Measurements from ENCODE around the gene HOMER1. TPM values are rescaled to one million over a fixed set of nuclear protein-coding genes. Genes with fewer than 3 reads are reported as not detected.
"Not testable (repeated sequence)": the region's sequence is repeated elsewhere in the genome, so short reads cannot be mapped to it uniquely, and the experiment has no call there.

The HOMER1 gene
- total RNA-seq, 2 experiments from 2014 or later, result 1.2 to 1.9 TPM

DNA sequence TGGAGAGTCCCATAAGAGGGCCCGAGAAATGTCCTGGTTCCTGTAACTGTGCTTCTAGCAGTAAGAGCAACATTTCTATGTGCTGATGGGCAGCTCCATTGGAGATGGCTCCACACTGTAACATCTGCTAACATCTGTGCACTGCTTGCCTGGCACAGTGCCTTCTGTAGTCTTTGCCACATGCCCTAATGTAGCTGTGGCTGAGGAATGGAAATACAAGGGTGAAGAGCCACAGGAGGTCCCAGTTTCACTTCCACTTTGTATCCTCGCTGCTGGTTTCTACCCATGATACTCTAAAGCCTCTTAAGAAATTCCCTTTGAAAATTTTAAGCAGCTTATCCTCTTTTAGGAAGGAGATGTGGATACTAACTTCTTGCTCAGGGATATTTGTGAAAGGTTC is 97.4 kb downstream of the HOMER1 start:
- no peak overlapping the region for H3K4me3 Mint-ChIP-seq
- H3K27ac Mint-ChIP-seq, result no peak overlapping the region
- H3K4me1 Mint-ChIP-seq, result peaks cover 5% of the 10 kb centered on the region
- DNase-seq, result no peak
- ChIA-PET POLR2A (no interaction called here), CTCF (no interaction called here)
- H3K36me3 Mint-ChIP-seq (ENCODE audit: low read depth), result no peaks in the 10 kb centered on the region
- no peaks in the 10 kb centered on the region for H3K9me3 Mint-ChIP-seq
- H3K27me3 Mint-ChIP-seq, result no peaks in the 10 kb centered on the region

DNA sequence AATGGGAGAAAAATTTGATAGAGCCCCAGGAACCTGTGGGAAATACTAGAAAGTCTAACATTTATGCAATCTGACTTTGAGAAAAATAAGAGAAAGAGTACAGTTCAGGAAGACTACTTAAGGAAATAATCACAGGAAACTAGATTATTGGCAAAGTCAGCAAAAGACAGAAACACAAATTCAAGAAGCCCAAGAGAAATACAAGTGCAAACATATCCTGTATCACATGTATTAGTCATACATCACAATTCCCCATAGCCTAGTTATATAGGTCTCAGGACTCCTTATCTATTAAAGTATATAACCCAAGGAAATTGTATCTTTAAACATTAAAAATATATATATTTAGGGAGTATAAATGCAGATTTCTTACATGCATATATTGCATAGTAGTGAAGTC is 100.8 kb downstream of the HOMER1 start:
- POLR2A ChIA-PET, result no interaction called here
- peaks cover 5% of the 10 kb centered on the region for H3K36me3 Mint-ChIP-seq (ENCODE audit: low read depth)
- peaks cover 6% of the 10 kb centered on the region for H3K9me3 Mint-ChIP-seq
- CTCF ChIA-PET, result no interaction called here
- no peaks in the 10 kb centered on the region for H3K27me3 Mint-ChIP-seq
- no peak for DNase-seq
- H3K4me3 Mint-ChIP-seq, result no peak overlapping the region
- no peak overlapping the region for H3K27ac Mint-ChIP-seq
- H3K4me1 Mint-ChIP-seq, result peaks cover 5% of the 10 kb centered on the region

DNA sequence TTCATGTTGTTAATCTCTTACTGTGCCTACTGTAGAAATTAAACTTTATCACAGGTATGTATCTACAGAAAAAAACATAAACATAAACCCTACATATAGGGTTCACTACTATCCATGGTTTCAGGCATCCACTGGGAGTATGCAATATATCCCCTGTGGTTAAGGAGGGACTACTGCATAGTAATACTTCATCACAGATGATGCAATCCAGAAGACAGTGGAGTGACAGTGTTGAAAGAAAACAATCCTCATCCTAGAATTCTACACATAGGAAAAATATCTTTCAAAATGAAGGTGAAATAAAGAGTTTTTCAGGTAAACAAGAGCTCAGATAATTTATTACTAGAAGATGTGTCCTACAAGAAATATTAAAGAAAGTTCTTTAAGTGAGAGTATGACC is 105.9 kb downstream of the HOMER1 start:
- ChIA-PET POLR2A (no interaction called here), CTCF (no interaction called here)
- no peak overlapping the region for H3K4me3 Mint-ChIP-seq
- no peaks in the 10 kb centered on the region for H3K4me1 Mint-ChIP-seq
- peaks cover 5% of the 10 kb centered on the region for H3K36me3 Mint-ChIP-seq (ENCODE audit: low read depth)
- DNase-seq, result no peak
- peaks cover 14% of the 10 kb centered on the region for H3K9me3 Mint-ChIP-seq
- H3K27me3 Mint-ChIP-seq, result peaks cover 1% of the 10 kb centered on the region
- H3K27ac Mint-ChIP-seq, result no peak overlapping the region

DNA sequence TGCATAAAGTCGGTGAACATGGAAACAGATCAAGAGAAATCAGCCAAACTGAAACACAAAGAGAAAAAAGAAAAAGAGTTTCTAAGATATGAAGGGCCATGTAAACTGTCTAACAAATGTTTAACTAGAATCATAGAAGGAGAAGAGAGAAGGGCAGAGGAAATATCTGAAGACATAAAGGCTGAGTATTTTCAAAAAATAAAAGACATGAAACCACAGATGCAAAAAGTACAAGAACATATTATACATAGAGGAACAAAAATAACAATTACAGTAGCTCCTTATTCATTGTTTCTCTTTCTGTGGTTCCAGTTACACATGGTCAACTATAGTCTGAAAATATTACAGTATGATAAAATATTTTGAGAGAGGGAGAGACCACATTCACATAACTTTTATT is 106.3 kb downstream of the HOMER1 start:
- Mint-ChIP-seq H3K9me3 (peaks cover 14% of the 10 kb centered on the region), H3K27ac (no peak overlapping the region), H3K36me3 (ENCODE audit: low read depth) (peaks cover 5% of the 10 kb centered on the region), H3K4me1 (no peaks in the 10 kb centered on the region), H3K27me3 (peaks cover 1% of the 10 kb centered on the region), H3K4me3 (no peak overlapping the region)
- DNase-seq, result no peak
- CTCF ChIA-PET, result no interaction called here
- POLR2A ChIA-PET, result no interaction called here

- DNase-seq, result no peak
- no peak overlapping the region for H3K27ac Mint-ChIP-seq
- no peak overlapping the region for H3K4me3 Mint-ChIP-seq
- POLR2A ChIA-PET, result no interaction called here
- peaks cover 1% of the 10 kb centered on the region for H3K27me3 Mint-ChIP-seq
- H3K4me1 Mint-ChIP-seq, result no peaks in the 10 kb centered on the region
- no peaks in the 10 kb centered on the region for H3K36me3 Mint-ChIP-seq (ENCODE audit: low read depth)
- CTCF ChIA-PET, result no interaction called here
- H3K9me3 Mint-ChIP-seq, result peaks cover 2% of the 10 kb centered on the region
These were observed 112.7 kb downstream of the HOMER1 start for GRCh38 chr5:79401216-79401615.

DNA sequence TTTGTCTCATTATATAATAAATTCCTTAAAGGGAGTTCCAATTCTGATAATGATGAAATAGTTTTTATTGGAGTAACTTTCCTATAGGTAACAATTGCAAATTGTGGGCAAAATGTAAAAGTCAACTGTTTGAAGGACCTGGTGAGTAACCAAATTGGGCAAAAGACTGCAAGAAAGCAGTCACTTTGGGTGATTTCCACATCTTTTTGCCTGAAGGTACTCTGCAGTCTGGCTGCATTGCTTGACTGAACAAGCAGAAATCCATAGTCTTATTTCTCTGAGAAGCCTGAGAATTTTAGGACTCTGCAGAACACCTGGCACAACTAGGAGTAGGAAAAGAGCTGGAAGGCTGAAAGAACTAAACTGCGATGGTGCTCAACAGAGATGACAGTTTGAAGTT is 114.9 kb downstream of the HOMER1 start:
- DNase-seq, result no peak
- CTCF ChIA-PET, result no interaction called here
- H3K27me3 Mint-ChIP-seq, result no peaks in the 10 kb centered on the region
- POLR2A ChIA-PET, result no interaction called here
- no peaks in the 10 kb centered on the region for H3K9me3 Mint-ChIP-seq
- no peak overlapping the region for H3K4me3 Mint-ChIP-seq
- H3K27ac Mint-ChIP-seq, result no peak overlapping the region
- no peaks in the 10 kb centered on the region for H3K36me3 Mint-ChIP-seq (ENCODE audit: low read depth)
- H3K4me1 Mint-ChIP-seq, result no peaks in the 10 kb centered on the region

DNA sequence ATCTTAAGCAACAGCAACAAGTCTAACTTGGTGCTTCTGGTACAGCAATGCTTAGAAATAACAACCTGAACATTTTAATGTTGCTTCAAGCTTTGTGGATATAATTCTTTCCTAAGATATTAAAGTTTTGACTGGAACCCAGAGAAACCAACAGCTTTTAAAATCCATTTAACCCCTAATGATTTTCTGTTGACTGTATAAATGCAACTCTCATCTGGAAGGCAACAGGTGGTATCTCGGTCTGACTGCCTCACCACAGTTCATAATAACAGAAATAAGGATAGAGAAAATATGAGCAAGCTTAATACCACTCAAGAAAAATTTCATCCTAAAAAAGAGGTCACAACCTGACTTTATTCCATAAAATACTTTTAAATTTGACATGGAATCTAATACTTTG is 116.9 kb downstream of the HOMER1 start:
- Mint-ChIP-seq H3K27ac (no peak overlapping the region), H3K36me3 (ENCODE audit: low read depth) (no peaks in the 10 kb centered on the region), H3K27me3 (no peaks in the 10 kb centered on the region), H3K4me3 (no peak overlapping the region), H3K9me3 (no peaks in the 10 kb centered on the region), H3K4me1 (no peaks in the 10 kb centered on the region)
- ChIA-PET POLR2A (no interaction called here), CTCF (interaction anchor here (0.6 kb wide), 1 partner anchor 264 kb away, joined by 4 read pairs; no protein-coding TSS in a partner anchor)
- DNase-seq, result no peak

GRCh38 chr5:79396265-79396664 is 117.7 kb downstream of the HOMER1 start:
- no peaks in the 10 kb centered on the region for H3K4me1 Mint-ChIP-seq
- DNase-seq, result no peak
- no peaks in the 10 kb centered on the region for H3K27me3 Mint-ChIP-seq
- H3K36me3 Mint-ChIP-seq (ENCODE audit: low read depth), result no peaks in the 10 kb centered on the region
- H3K27ac Mint-ChIP-seq, result no peak overlapping the region
- no peak overlapping the region for H3K4me3 Mint-ChIP-seq
- POLR2A ChIA-PET, result no interaction called here
- H3K9me3 Mint-ChIP-seq, result no peaks in the 10 kb centered on the region
- CTCF ChIA-PET, result no interaction called here

- no peaks in the 10 kb centered on the region for H3K36me3 Mint-ChIP-seq (ENCODE audit: low read depth)
- H3K4me1 Mint-ChIP-seq, result no peaks in the 10 kb centered on the region
- no peak overlapping the region for H3K27ac Mint-ChIP-seq
- CTCF ChIA-PET, result no interaction called here
- no peak overlapping the region for H3K4me3 Mint-ChIP-seq
- no peaks in the 10 kb centered on the region for H3K9me3 Mint-ChIP-seq
- no peak for DNase-seq
- H3K27me3 Mint-ChIP-seq, result no peaks in the 10 kb centered on the region
- POLR2A ChIA-PET, result no interaction called here
These were observed 118.6 kb downstream of the HOMER1 start for GRCh38 chr5:79395296-79395695.

DNA sequence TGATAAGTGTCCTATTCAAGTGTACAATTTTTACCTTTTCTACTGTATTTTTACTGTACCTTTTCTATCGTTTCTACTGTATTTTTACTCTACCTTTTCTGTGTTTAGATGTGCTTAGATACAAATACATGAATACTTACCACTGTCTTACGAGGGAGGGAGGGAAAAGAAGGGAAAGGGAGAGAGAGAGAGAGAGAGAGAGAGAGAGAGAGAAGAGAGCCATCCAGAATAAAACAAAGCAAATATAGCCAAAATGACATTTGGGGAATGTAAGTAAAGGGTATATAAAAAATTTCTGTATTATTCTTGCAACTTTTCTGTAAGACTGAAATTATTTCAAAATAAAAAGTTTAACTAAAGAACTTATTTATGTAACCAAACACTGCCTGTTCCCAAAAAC is 121.2 kb downstream of the HOMER1 start:
- POLR2A ChIA-PET, result no interaction called here
- no peak overlapping the region for H3K4me3 Mint-ChIP-seq
- H3K27me3 Mint-ChIP-seq, result no peaks in the 10 kb centered on the region
- no peak overlapping the region for H3K27ac Mint-ChIP-seq
- no peaks in the 10 kb centered on the region for H3K9me3 Mint-ChIP-seq
- H3K4me1 Mint-ChIP-seq, result no peaks in the 10 kb centered on the region
- DNase-seq, result no peak
- no peaks in the 10 kb centered on the region for H3K36me3 Mint-ChIP-seq (ENCODE audit: low read depth)
- CTCF ChIA-PET, result no interaction called here

GRCh38 chr5:79386679-79387078 is 127.3 kb downstream of the HOMER1 start:
- no peaks in the 10 kb centered on the region for H3K36me3 Mint-ChIP-seq (ENCODE audit: low read depth)
- no peak overlapping the region for H3K27ac Mint-ChIP-seq
- peaks cover 3% of the 10 kb centered on the region for H3K27me3 Mint-ChIP-seq
- no peak overlapping the region for H3K4me3 Mint-ChIP-seq
- ChIA-PET CTCF (no interaction called here), POLR2A (no interaction called here)
- peaks cover 19% of the 10 kb centered on the region for H3K9me3 Mint-ChIP-seq
- DNase-seq, result no peak
- no peaks in the 10 kb centered on the region for H3K4me1 Mint-ChIP-seq

- H3K36me3 Mint-ChIP-seq (ENCODE audit: low read depth); POLR2A ChIA-PET; DNase-seq; CTCF ChIA-PET; H3K4me3 Mint-ChIP-seq; H3K27me3 Mint-ChIP-seq; H3K4me1 Mint-ChIP-seq; H3K27ac Mint-ChIP-seq: not testable (repeated sequence)
- peaks cover 26% of the 10 kb centered on the region for H3K9me3 Mint-ChIP-seq
These were observed 128.8 kb downstream of the HOMER1 start for GRCh38 chr5:79385126-79385525.

DNA sequence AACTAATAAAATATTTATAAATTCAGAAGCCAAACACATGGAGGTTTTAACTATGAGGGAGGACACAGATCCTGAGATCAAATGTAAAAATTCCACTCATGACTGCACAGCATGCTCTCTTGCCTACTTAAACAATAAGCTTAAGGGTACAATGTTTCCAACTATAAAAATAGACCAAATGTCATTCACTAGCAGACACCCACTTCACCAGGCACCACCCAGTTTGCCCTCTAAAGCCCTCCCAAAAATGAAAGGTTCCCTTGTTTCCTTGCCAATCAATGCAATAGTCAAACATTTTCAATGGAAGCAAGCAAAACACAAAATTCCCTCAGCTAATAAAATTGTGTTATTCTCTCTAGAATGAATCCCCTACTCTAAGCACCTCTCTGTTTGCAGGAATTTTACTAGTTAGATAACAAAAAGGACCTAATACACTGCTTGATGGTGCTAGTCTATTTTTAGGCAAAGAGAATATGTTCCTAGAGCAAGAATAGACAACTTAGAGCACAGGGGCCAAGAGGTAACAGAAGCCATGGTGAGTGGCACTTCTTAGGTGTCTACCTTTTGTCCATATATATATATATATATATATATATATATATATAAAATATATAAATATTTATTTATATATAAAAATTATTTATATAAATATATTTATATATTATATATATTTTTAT is 135.3 kb downstream of the HOMER1 start:
- no peak for DNase-seq
- Mint-ChIP-seq H3K4me1 (no peaks in the 10 kb centered on the region), H3K27ac (no peak overlapping the region), H3K36me3 (ENCODE audit: low read depth) (no peaks in the 10 kb centered on the region), H3K4me3 (no peak overlapping the region), H3K9me3 (peaks cover 25% of the 10 kb centered on the region), H3K27me3 (no peaks in the 10 kb centered on the region)
- CTCF ChIA-PET, result interaction anchor here (0.7 kb wide), 1 partner anchor 1221 kb away, joined by 3 read pairs; no protein-coding TSS in a partner anchor
- POLR2A ChIA-PET, result no interaction called here

- peaks cover 2% of the 10 kb centered on the region for H3K27me3 Mint-ChIP-seq
- H3K4me3 Mint-ChIP-seq, result no peak overlapping the region
- no peak for DNase-seq
- peaks cover 2% of the 10 kb centered on the region for H3K9me3 Mint-ChIP-seq
- H3K36me3 Mint-ChIP-seq (ENCODE audit: low read depth), result no peaks in the 10 kb centered on the region
- no peak overlapping the region for H3K27ac Mint-ChIP-seq
- CTCF ChIA-PET, result no interaction called here
- H3K4me1 Mint-ChIP-seq, result no peaks in the 10 kb centered on the region
- POLR2A ChIA-PET, result no interaction called here
These were observed 156.5 kb downstream of the HOMER1 start for GRCh38 chr5:79357398-79357797.

Data from activated CD4-positive, alpha-beta memory T cell treated with anti-CD3 and anti-CD28 coated beads, Interleukin-2, amount 10 ng/mL, durations not matched to agents 7 days and 5 days (primary cell).